ENCODE data around the gene ARMS2. TPM values are rescaled to one million over a fixed set of nuclear protein-coding genes. Genes with fewer than 3 reads are reported as not detected.

Gene ARMS2
- total RNA-seq, 1 experiment from 2014 or later: not detected

DNA sequence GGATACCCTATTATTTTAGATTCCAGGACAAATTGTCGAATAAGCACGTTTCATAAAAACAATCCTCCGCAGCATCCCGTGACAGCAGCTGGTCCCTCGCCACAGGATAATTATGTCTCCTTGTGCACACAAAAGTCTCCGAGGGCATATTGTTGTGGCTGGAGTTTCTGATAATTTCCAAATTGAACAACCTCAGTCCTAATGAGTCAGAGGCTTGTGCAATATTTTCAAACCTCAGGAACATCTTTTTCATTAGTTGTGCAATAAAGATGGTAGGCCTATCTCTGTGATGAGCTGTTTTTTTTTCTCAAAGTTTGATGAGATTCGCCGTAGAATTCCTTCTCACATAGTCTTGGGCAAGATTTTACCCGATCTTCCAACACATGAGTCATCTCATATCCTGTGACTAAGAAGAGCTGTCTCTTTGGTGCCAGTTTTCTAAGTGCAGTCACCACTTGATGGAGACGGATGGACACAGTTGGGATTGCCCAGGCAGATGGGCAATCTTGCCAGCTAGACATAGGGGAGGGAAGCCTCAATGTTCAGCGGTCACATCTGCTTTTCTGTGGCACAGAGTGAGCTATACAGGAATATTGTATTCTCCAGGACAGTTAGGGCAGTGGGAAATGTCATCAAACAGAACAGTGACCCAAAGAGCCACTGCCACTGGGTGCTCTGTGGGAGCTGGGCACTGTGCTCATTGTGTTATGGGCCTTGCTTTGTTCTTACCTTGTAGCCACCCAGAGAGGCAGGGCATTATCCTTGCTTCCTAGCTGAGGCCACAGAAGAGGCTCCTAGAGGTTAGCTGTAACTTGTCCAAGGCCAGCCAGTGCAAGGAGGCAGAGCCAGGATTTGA is 14.7 kb downstream of the ARMS2 start (continued):
- TF ChIP-seq, protein P1, sequence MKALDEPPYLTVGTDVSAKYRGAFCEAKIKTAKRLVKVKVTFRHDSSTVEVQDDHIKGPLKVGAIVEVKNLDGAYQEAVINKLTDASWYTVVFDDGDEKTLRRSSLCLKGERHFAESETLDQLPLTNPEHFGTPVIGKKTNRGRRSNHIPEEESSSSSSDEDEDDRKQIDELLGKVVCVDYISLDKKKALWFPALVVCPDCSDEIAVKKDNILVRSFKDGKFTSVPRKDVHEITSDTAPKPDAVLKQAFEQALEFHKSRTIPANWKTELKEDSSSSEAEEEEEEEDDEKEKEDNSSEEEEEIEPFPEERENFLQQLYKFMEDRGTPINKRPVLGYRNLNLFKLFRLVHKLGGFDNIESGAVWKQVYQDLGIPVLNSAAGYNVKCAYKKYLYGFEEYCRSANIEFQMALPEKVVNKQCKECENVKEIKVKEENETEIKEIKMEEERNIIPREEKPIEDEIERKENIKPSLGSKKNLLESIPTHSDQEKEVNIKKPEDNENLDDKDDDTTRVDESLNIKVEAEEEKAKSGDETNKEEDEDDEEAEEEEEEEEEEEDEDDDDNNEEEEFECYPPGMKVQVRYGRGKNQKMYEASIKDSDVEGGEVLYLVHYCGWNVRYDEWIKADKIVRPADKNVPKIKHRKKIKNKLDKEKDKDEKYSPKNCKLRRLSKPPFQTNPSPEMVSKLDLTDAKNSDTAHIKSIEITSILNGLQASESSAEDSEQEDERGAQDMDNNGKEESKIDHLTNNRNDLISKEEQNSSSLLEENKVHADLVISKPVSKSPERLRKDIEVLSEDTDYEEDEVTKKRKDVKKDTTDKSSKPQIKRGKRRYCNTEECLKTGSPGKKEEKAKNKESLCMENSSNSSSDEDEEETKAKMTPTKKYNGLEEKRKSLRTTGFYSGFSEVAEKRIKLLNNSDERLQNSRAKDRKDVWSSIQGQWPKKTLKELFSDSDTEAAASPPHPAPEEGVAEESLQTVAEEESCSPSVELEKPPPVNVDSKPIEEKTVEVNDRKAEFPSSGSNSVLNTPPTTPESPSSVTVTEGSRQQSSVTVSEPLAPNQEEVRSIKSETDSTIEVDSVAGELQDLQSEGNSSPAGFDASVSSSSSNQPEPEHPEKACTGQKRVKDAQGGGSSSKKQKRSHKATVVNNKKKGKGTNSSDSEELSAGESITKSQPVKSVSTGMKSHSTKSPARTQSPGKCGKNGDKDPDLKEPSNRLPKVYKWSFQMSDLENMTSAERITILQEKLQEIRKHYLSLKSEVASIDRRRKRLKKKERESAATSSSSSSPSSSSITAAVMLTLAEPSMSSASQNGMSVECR (CRISPR knock-in tag; IDR thresholded peaks at IDR 0.05; ENCODE audit: borderline replicate concordance): no peak
- TF ChIP-seq RORB (CRISPR knock-in tag; IDR thresholded peaks at IDR 0.05) (no peak), ELF4 (CRISPR knock-in tag; IDR thresholded peaks at IDR 0.05; ENCODE audit: low read depth) (no peak)

DNA sequence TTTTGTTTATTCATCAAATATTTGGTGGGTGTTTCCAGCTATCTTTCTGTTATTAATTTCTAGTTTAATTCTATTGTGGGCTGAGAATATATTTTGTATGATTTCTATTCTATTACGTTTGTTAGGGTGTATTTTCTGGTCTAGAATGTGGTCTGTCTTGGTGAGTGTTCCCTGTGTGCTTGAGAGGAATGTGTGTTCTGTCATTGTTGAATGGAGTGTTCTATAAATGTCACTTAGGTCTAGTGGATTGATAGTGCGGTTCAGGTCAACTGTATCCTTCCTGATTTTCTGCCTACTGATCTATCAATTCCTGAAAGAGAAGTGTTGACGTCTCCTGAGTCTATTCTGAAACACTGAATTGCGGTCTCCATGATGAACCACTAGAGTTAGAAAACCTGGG is 15.4 kb downstream of the ARMS2 start:
- TF ChIP-seq ZNF416 (CRISPR knock-in tag; IDR thresholded peaks at IDR 0.05) (no peak), MXD4 (CRISPR knock-in tag; IDR thresholded peaks at IDR 0.05; ENCODE audit: borderline replicate concordance) (no peak), ZNF232 (CRISPR knock-in tag; IDR thresholded peaks at IDR 0.05) (no peak), ELF4 (CRISPR knock-in tag; IDR thresholded peaks at IDR 0.05; ENCODE audit: low read depth) (no peak), FOXP1 (CRISPR knock-in tag; IDR thresholded peaks at IDR 0.05; ENCODE audit: borderline replicate concordance) (no peak), SP1 (CRISPR knock-in tag; conservative IDR thresholded peaks at IDR 0.05) (no peak), NR2C2 (CRISPR knock-in tag; IDR thresholded peaks at IDR 0.05) (no peak), FOXJ3 (CRISPR knock-in tag; IDR thresholded peaks at IDR 0.05; ENCODE audit: borderline replicate concordance) (no peak), CREM (CRISPR knock-in tag; IDR thresholded peaks at IDR 0.05) (no peak), ZNF263 (CRISPR knock-in tag; IDR thresholded peaks at IDR 0.05; ENCODE audit: low read depth) (no peak), EMX1 (CRISPR knock-in tag; IDR thresholded peaks at IDR 0.05) (no peak)
- TF ChIP-seq, protein P2, sequence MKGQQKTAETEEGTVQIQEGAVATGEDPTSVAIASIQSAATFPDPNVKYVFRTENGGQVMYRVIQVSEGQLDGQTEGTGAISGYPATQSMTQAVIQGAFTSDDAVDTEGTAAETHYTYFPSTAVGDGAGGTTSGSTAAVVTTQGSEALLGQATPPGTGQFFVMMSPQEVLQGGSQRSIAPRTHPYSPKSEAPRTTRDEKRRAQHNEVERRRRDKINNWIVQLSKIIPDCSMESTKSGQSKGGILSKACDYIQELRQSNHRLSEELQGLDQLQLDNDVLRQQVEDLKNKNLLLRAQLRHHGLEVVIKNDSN (CRISPR knock-in tag; IDR thresholded peaks at IDR 0.05): no peak
- TF ChIP-seq, protein P3, sequence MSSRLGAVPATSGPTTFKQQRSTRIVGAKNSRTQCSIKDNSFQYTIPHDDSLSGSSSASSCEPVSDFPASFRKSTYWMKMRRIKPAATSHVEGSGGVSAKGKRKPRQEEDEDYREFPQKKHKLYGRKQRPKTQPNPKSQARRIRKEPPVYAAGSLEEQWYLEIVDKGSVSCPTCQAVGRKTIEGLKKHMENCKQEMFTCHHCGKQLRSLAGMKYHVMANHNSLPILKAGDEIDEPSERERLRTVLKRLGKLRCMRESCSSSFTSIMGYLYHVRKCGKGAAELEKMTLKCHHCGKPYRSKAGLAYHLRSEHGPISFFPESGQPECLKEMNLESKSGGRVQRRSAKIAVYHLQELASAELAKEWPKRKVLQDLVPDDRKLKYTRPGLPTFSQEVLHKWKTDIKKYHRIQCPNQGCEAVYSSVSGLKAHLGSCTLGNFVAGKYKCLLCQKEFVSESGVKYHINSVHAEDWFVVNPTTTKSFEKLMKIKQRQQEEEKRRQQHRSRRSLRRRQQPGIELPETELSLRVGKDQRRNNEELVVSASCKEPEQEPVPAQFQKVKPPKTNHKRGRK (CRISPR knock-in tag; IDR thresholded peaks at IDR 0.05; ENCODE audit: borderline replicate concordance): no peak
- TF ChIP-seq, protein P4, sequence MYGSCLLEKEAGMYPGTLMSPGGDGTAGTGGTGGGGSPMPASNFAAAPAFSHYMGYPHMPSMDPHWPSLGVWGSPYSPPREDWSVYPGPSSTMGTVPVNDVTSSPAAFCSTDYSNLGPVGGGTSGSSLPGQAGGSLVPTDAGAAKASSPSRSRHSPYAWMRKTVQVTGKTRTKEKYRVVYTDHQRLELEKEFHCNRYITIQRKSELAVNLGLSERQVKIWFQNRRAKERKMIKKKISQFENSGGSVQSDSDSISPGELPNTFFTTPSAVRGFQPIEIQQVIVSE (CRISPR knock-in tag; IDR thresholded peaks at IDR 0.05; ENCODE audit: borderline replicate concordance): no peak
- TF ChIP-seq, protein P5, sequence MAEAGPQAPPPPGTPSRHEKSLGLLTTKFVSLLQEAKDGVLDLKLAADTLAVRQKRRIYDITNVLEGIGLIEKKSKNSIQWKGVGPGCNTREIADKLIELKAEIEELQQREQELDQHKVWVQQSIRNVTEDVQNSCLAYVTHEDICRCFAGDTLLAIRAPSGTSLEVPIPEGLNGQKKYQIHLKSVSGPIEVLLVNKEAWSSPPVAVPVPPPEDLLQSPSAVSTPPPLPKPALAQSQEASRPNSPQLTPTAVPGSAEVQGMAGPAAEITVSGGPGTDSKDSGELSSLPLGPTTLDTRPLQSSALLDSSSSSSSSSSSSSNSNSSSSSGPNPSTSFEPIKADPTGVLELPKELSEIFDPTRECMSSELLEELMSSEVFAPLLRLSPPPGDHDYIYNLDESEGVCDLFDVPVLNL (CRISPR knock-in tag; IDR thresholded peaks at IDR 0.05; ENCODE audit: borderline replicate concordance, low read depth): no peak
- TF ChIP-seq, protein P6, sequence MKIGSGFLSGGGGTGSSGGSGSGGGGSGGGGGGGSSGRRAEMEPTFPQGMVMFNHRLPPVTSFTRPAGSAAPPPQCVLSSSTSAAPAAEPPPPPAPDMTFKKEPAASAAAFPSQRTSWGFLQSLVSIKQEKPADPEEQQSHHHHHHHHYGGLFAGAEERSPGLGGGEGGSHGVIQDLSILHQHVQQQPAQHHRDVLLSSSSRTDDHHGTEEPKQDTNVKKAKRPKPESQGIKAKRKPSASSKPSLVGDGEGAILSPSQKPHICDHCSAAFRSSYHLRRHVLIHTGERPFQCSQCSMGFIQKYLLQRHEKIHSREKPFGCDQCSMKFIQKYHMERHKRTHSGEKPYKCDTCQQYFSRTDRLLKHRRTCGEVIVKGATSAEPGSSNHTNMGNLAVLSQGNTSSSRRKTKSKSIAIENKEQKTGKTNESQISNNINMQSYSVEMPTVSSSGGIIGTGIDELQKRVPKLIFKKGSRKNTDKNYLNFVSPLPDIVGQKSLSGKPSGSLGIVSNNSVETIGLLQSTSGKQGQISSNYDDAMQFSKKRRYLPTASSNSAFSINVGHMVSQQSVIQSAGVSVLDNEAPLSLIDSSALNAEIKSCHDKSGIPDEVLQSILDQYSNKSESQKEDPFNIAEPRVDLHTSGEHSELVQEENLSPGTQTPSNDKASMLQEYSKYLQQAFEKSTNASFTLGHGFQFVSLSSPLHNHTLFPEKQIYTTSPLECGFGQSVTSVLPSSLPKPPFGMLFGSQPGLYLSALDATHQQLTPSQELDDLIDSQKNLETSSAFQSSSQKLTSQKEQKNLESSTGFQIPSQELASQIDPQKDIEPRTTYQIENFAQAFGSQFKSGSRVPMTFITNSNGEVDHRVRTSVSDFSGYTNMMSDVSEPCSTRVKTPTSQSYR (CRISPR knock-in tag; IDR thresholded peaks at IDR 0.05): no peak
- TF ChIP-seq, protein P7, sequence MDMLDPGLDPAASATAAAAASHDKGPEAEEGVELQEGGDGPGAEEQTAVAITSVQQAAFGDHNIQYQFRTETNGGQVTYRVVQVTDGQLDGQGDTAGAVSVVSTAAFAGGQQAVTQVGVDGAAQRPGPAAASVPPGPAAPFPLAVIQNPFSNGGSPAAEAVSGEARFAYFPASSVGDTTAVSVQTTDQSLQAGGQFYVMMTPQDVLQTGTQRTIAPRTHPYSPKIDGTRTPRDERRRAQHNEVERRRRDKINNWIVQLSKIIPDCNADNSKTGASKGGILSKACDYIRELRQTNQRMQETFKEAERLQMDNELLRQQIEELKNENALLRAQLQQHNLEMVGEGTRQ (CRISPR knock-in tag; IDR thresholded peaks at IDR 0.05): no peak
- CTCF ChIA-PET: interaction anchor here (0.9 to 1.1 kb wide), 2 partner anchors 14 to 171 kb away, joined by 3 to 4 read pairs; no protein-coding TSS in a partner anchor
- no peak overlapping the region for H3K27ac Mint-ChIP-seq
- no peak for ATAC-seq
- no peaks in the 10 kb centered on the region for H3K9me3 Mint-ChIP-seq
- H3K4me3 Mint-ChIP-seq: no peak overlapping the region
- H3K4me1 Mint-ChIP-seq: peaks cover 13% of the 10 kb centered on the region
- peaks cover 7% of the 10 kb centered on the region for H3K27me3 Mint-ChIP-seq (ENCODE audit: low read depth)
- POLR2A ChIA-PET: no interaction called here
- DNase-seq (ENCODE audit: low spot score): no peak
- H3K36me3 Mint-ChIP-seq: no peaks in the 10 kb centered on the region
